ENCODE measurements around the gene DEFB114. TPM values are rescaled to one million over a fixed set of nuclear protein-coding genes. Genes with fewer than 3 reads are reported as not detected.

The DEFB114 gene
- total RNA-seq, 1 donor from 2014 or later: not detected

- no peak for DNase-seq (ENCODE audit: extremely low spot score, unreplicated experiment)
- peaks cover 6% of the 10 kb centered on the region for H3K4me1 Mint-ChIP-seq (ENCODE audit: unreplicated experiment)
- no peak overlapping the region for H3K4me3 Mint-ChIP-seq
- no peak for TF ChIP-seq CTCF (conservative IDR thresholded peaks at IDR 0.05)
- no peaks in the 10 kb centered on the region for H3K36me3 Mint-ChIP-seq
- H3K9me3 Mint-ChIP-seq: no peaks in the 10 kb centered on the region
- H3K27ac Mint-ChIP-seq: no peak overlapping the region
- no peaks in the 10 kb centered on the region for H3K27me3 Mint-ChIP-seq
Measured at GRCh38 chr6:49923826-49924225, 40.1 kb downstream of the DEFB114 start.

- Mint-ChIP-seq H3K4me1 (ENCODE audit: unreplicated experiment) (peaks cover 2% of the 10 kb centered on the region), H3K4me3 (no peak overlapping the region), H3K36me3 (no peaks in the 10 kb centered on the region), H3K27ac (no peak overlapping the region), H3K9me3 (no peaks in the 10 kb centered on the region), H3K27me3 (no peaks in the 10 kb centered on the region)
- no peak for TF ChIP-seq CTCF (conservative IDR thresholded peaks at IDR 0.05)
- no peak for DNase-seq (ENCODE audit: extremely low spot score, unreplicated experiment)
Measured at GRCh38 chr6:49919935-49920644, 43.9 kb downstream of the DEFB114 start.

- H3K4me3 Mint-ChIP-seq: no peak overlapping the region
- H3K9me3 Mint-ChIP-seq: no peaks in the 10 kb centered on the region
- H3K27ac Mint-ChIP-seq: no peak overlapping the region
- no peaks in the 10 kb centered on the region for H3K27me3 Mint-ChIP-seq
- no peak for DNase-seq (ENCODE audit: extremely low spot score, unreplicated experiment)
- no peak for TF ChIP-seq CTCF (conservative IDR thresholded peaks at IDR 0.05)
- no peaks in the 10 kb centered on the region for H3K36me3 Mint-ChIP-seq
- H3K4me1 Mint-ChIP-seq (ENCODE audit: unreplicated experiment): peaks cover 4% of the 10 kb centered on the region
Measured at GRCh38 chr6:49919261-49919660, 44.7 kb downstream of the DEFB114 start.

GRCh38 chr6:49918787-49919186 lies 45.2 kb downstream of the DEFB114 start:
- DNase-seq (ENCODE audit: extremely low spot score, unreplicated experiment): no peak
- Mint-ChIP-seq H3K4me3 (no peak overlapping the region), H3K36me3 (no peaks in the 10 kb centered on the region), H3K27me3 (no peaks in the 10 kb centered on the region), H3K9me3 (no peaks in the 10 kb centered on the region), H3K27ac (no peak overlapping the region), H3K4me1 (ENCODE audit: unreplicated experiment) (peaks cover 4% of the 10 kb centered on the region)
- TF ChIP-seq CTCF (conservative IDR thresholded peaks at IDR 0.05): no peak

GRCh38 chr6:49915035-49915434 lies 48.9 kb downstream of the DEFB114 start:
- H3K9me3 Mint-ChIP-seq: no peaks in the 10 kb centered on the region
- H3K4me3 Mint-ChIP-seq: no peak overlapping the region
- DNase-seq (ENCODE audit: extremely low spot score, unreplicated experiment): no peak
- no peak for TF ChIP-seq CTCF (conservative IDR thresholded peaks at IDR 0.05)
- no peaks in the 10 kb centered on the region for H3K27me3 Mint-ChIP-seq
- no peaks in the 10 kb centered on the region for H3K36me3 Mint-ChIP-seq
- H3K4me1 Mint-ChIP-seq (ENCODE audit: unreplicated experiment): peaks cover 4% of the 10 kb centered on the region
- no peak overlapping the region for H3K27ac Mint-ChIP-seq

Measured in type B pancreatic cell (in vitro differentiated cells).